SK-N-SH (cell line): ENCODE measurements around the gene SLC6A9. TPM values are rescaled to one million over a fixed set of nuclear protein-coding genes. Genes with fewer than 3 reads are reported as not detected.

Experiments used
- CTCF ChIA-PET: fragments of 300-600, 350-600 bp; formaldehyde crosslinking; extraction: SDS; loops from one replicate; lab custom pipeline; 2021; lab: Yijun Ruan, JAX
- POLR2A ChIA-PET: fragments of 350-600 bp; sonication (Branson Sonifier 250); formaldehyde crosslinking; extraction: SDS; loops from one replicate; lab custom pipeline; 2020; ENCODE audit warnings: antibody characterized with exemption, inconsistent platforms; lab: Yijun Ruan, JAX
- DNase-seq: peaks from one replicate; pipeline ENCODE4 v3.0.0; 2012
- H2AFZ ChIP-seq: fragments of 200-600 bp; sonication (generic); 2 replicates; pipeline ENCODE4 v1.8.1; 2016; ENCODE audit warnings: antibody characterized with exemption, mild to moderate bottlenecking, low read depth
- H3F3A ChIP-seq: fragments of 200-600 bp; sonication (generic); replicated peaks from 2 replicates; pipeline ENCODE3; 2016; ENCODE audit warnings: antibody characterized with exemption, mild to moderate bottlenecking; ENCODE audit not compliant: insufficient read depth
- H3K27ac ChIP-seq, 2 experiments: fragments of 200-500 bp in 1 of 2; fragments of 200-600 bp in 1 of 2; sonication (Bioruptor generic) in 1 of 2; sonication (generic), shearing (Covaris generic) in 1 of 2; 2 replicates each; pipeline versions ENCODE4 v1.5.1 to v1.6.1; 2014 to 2016; ENCODE audit warnings: low read depth in 2 of 2, inconsistent platforms in 1 of 2, low read length in 1 of 2, mild to moderate bottlenecking in 1 of 2, mixed read lengths in 1 of 2
- H3K27me3 ChIP-seq: fragments of 200-600 bp; sonication (generic), shearing (Covaris generic); 2 replicates; pipeline ENCODE4 v1.6.1; 2016; ENCODE audit warnings: mixed run types; ENCODE audit not compliant: insufficient read depth
- H3K36me3 ChIP-seq, 2 experiments: fragments of 200-500 bp in 1 of 2; fragments of 200-600 bp in 1 of 2; sonication (Bioruptor generic) in 1 of 2; sonication (generic) in 1 of 2; replicated peaks in 1 of 2; 2 replicates each; pipeline versions ENCODE3 to v1.5.1; 2014 to 2016; ENCODE audit warnings: low read length in 1 of 2, mild to moderate bottlenecking in 1 of 2; ENCODE audit not compliant: insufficient read depth in 2 of 2, control insufficient read depth in 1 of 2
- H3K4me1 ChIP-seq, 2 experiments: fragments of 200-500 bp in 1 of 2; fragments of 200-600 bp in 1 of 2; sonication (Bioruptor generic) in 1 of 2; sonication (generic), shearing (Covaris generic) in 1 of 2; 2 replicates each; pipeline versions ENCODE4 v1.5.1 to v1.6.1; 2014 to 2016; ENCODE audit warnings: low read depth in 1 of 2, low read length in 1 of 2, mixed run types in 1 of 2; ENCODE audit not compliant: insufficient read depth in 2 of 2, control insufficient read depth in 1 of 2
- H3K4me2 ChIP-seq: fragments of 200-600 bp; sonication (generic), shearing (Covaris generic); 2 replicates; pipeline ENCODE4 v1.6.1; 2017; ENCODE audit warnings: mixed run types
- H3K4me3 ChIP-seq, 2 experiments: fragments of 200-500 bp in 1 of 2; fragments of 200-600 bp in 1 of 2; sonication (Bioruptor generic) in 1 of 2; sonication (generic), shearing (Covaris generic) in 1 of 2; 2 replicates each; pipeline versions ENCODE4 v1.5.1 to v1.8.1; 2014 to 2016; ENCODE audit warnings: low read depth in 2 of 2, inconsistent platforms in 1 of 2, low read length in 1 of 2, mild to moderate bottlenecking in 1 of 2, mixed read lengths in 1 of 2, moderate library complexity in 1 of 2
- H3K79me2 ChIP-seq: fragments of 200-600 bp; sonication (generic); 2 replicates; pipeline ENCODE4 v1.8.1; 2017; ENCODE audit warnings: mild to moderate bottlenecking; ENCODE audit not compliant: insufficient read depth
- H3K9ac ChIP-seq: fragments of 200-600 bp; sonication (generic); 2 replicates; pipeline ENCODE4 v1.6.1; 2017; ENCODE audit warnings: mixed run types
- H3K9me2 ChIP-seq: fragments of 200-600 bp; sonication (generic); 2 replicates; pipeline ENCODE4 v1.6.1; 2017; ENCODE audit warnings: mixed run types
- H3K9me3 ChIP-seq: fragments of 200-600 bp; sonication (generic); 2 replicates; pipeline ENCODE4 v1.6.1; 2017; ENCODE audit warnings: mixed run types, mild to moderate bottlenecking, moderate library complexity
- H4K20me1 ChIP-seq: fragments of 200-600 bp; sonication (generic); 2 replicates; pipeline ENCODE4 v1.6.1; 2017; ENCODE audit warnings: mild to moderate bottlenecking, mixed run types; ENCODE audit not compliant: insufficient read depth
- CTCF ChIP-seq: fragments of 200-600 bp; sonication (generic); IDR thresholded peaks from 2 replicates; pipeline ENCODE4 v1.6.1; 2017; ENCODE audit warnings: antibody characterized with exemption, mild to moderate bottlenecking, moderate library complexity
- ELF1 ChIP-seq: IDR thresholded peaks from 2 replicates; pipeline ENCODE4 v1.4.0; 2012
- EZH2phosphoT487 ChIP-seq: fragments of 200-600 bp; sonication (generic); IDR thresholded peaks from 2 replicates; pipeline ENCODE4 v1.6.1; 2017; ENCODE audit warnings: low read depth, mixed run types, mild to moderate bottlenecking, antibody characterized with exemption, moderate library complexity, borderline replicate concordance
- FOSL2 ChIP-seq: IDR thresholded peaks from 2 replicates; pipeline ENCODE4 v1.4.0; 2012; ENCODE audit warnings: low read depth, mild to moderate bottlenecking, moderate library complexity, borderline replicate concordance
- FOXJ3 ChIP-seq: sonication (generic); formaldehyde crosslinking; IDR thresholded peaks from 2 replicates; pipeline ENCODE4 v1.5.1; 2020; ENCODE audit warnings: mild to moderate bottlenecking, missing genetic modification reagents
- NRF1 ChIP-seq: IDR thresholded peaks from 2 replicates; pipeline ENCODE4 v1.6.1; 2012; ENCODE audit warnings: low read depth, mild to moderate bottlenecking, low read length
- POLR2AphosphoS5 ChIP-seq: IDR thresholded peaks from 2 replicates; pipeline ENCODE4 v1.6.1; 2012; ENCODE audit warnings: low read depth, low read length
- TAF1 ChIP-seq: IDR thresholded peaks from 2 replicates; pipeline ENCODE4 v1.6.1; 2012; ENCODE audit warnings: low read depth, mild to moderate bottlenecking, low read length, moderate library complexity, borderline replicate concordance
- USF1 ChIP-seq: IDR thresholded peaks from 2 replicates; pipeline ENCODE4 v1.4.0; 2012; ENCODE audit warnings: low read depth, borderline replicate concordance
- YY1 ChIP-seq: IDR thresholded peaks from 2 replicates; pipeline ENCODE4 v1.4.0; 2012; ENCODE audit warnings: low read depth, mild to moderate bottlenecking
- WGBS: methylation state at CpG from one replicate; pipeline ENCODE4 v1.1.6; 2017; ENCODE audit warnings: low lambda C conversion rate; 5-methylcytosine and 5-hydroxymethylcytosine counted together
- polyA plus RNA-seq, 3 experiments: library from polyadenylated mRNA; depleted of rRNA; stranded (reverse); fragments of >200 nt; gene quantifications; 2 replicates each; pipeline ENCODE4 v1.2.3, GENCODE V29; 2012

SLC6A9 gene
- polyA plus RNA-seq, 1 of the 3 experiments (the other 2 are of a cell fraction) = 3.9 TPM

- CTCF ChIA-PET = interaction anchor here (1.1 to 1.2 kb wide), 3 partner anchors 24 to 66 kb away, joined by 4 to 5 read pairs (median 4); no protein-coding TSS in a partner anchor
- no peak overlapping the region for H3K27ac ChIP-seq
- DNase-seq = no peak
- H3K9me2 ChIP-seq = no peaks in the 10 kb centered on the region
- H3K4me1 ChIP-seq = peaks cover 0 to 9% of the 10 kb centered on the region in 2 experiments; a peak in 1 of 4 replicates
- H3K4me3 ChIP-seq = no peak overlapping the region
- H3K9me3 ChIP-seq = no peaks in the 10 kb centered on the region
- H3K36me3 ChIP-seq = no peaks in the 10 kb centered on the region
- no peaks in the 10 kb centered on the region for H3K79me2 ChIP-seq
- no peaks in the 10 kb centered on the region for H3F3A ChIP-seq
- H3K4me2 ChIP-seq = no peak overlapping the region
- no peak overlapping the region for H2AFZ ChIP-seq
- 50% methylated on average over 3 of the region's 3 CpGs for WGBS
- H3K27me3 ChIP-seq = no peaks in the 10 kb centered on the region
- TF ChIP-seq FOXJ3 (CRISPR knock-in tag) (no peak), FOSL2 (no peak), CTCF (no peak), YY1 (no peak), POLR2AphosphoS5 (no peak), NRF1 (no peak), ELF1 (no peak), USF1 (no peak), EZH2phosphoT487 (no peak)
- no peak overlapping the region for H3K9ac ChIP-seq
- H4K20me1 ChIP-seq = no peaks in the 10 kb centered on the region
- POLR2A ChIA-PET = no interaction called here
Measured at GRCh38 chr1:44071461-44071860, 40.2 kb upstream of the SLC6A9 start.

- no peaks in the 10 kb centered on the region for H3K79me2 ChIP-seq
- no peaks in the 10 kb centered on the region for H3K27me3 ChIP-seq
- H3K9me3 ChIP-seq = no peaks in the 10 kb centered on the region
- ChIA-PET POLR2A (no interaction called here), CTCF (interaction anchor here (1.2 to 2.5 kb wide), 2 partner anchors 21 to 33 kb away, joined by 3 to 10 read pairs; no protein-coding TSS in a partner anchor)
- no peak overlapping the region for H3K4me3 ChIP-seq
- H3K9me2 ChIP-seq = no peaks in the 10 kb centered on the region
- peaks cover 0 to 4% of the 10 kb centered on the region in 2 experiments; a peak in 1 of 4 replicates for H3K4me1 ChIP-seq
- H3K27ac ChIP-seq = no peak overlapping the region
- no peak overlapping the region for H3K9ac ChIP-seq
- no peak overlapping the region for H2AFZ ChIP-seq
- H4K20me1 ChIP-seq = no peaks in the 10 kb centered on the region
- H3K4me2 ChIP-seq = no peak overlapping the region
- TF ChIP-seq TAF1 = no peak
- no peak for TF ChIP-seq FOSL2
- H3F3A ChIP-seq = no peaks in the 10 kb centered on the region
- DNase-seq = no peak
- H3K36me3 ChIP-seq = no peaks in the 10 kb centered on the region
- WGBS = 85% methylated on average over 2 of the region's 2 CpGs
Measured at GRCh38 chr1:44068442-44068921, 37.2 kb upstream of the SLC6A9 start.
